HFFc6 (cell line): ENCODE measurements around the gene IGSF9. TPM values are rescaled to one million over a fixed set of nuclear protein-coding genes. Genes with fewer than 3 reads are reported as not detected.
A peak's percentile ranks its signal among the peaks of the same experiment; 100 is the strongest.

Source experiments
- DNase-seq: peaks from one replicate; pipeline ENCODE4 v3.0.0-alpha.2; 2018
- H3K27ac Mint-ChIP-seq: 2 replicates; pipeline ENCODE4 v1.8.0; 2020; ENCODE audit warnings: mild to moderate bottlenecking, mixed read lengths
- H3K27me3 Mint-ChIP-seq: 2 replicates; pipeline ENCODE4 v1.8.0; 2021; ENCODE audit warnings: mild to moderate bottlenecking, moderate library complexity, mixed read lengths; ENCODE audit not compliant: insufficient read depth
- H3K36me3 Mint-ChIP-seq: 2 replicates; pipeline ENCODE4 v1.8.0; 2021; ENCODE audit warnings: low read depth, mixed read lengths
- H3K4me1 Mint-ChIP-seq: 2 replicates; pipeline ENCODE4 v1.8.0; 2020; ENCODE audit warnings: low read depth, mixed read lengths
- H3K4me3 Mint-ChIP-seq: 2 replicates; pipeline ENCODE4 v1.8.0; 2020; ENCODE audit warnings: mild to moderate bottlenecking, moderate library complexity, mixed read lengths
- H3K9me3 Mint-ChIP-seq: 2 replicates; pipeline ENCODE4 v1.8.0; 2020; ENCODE audit warnings: mild to moderate bottlenecking, mixed read lengths
- total RNA-seq, 6 experiments: library from RNA; stranded (reverse); fragmentation: NEBNext Ultra II Directional; extraction: Animal tissue kit (Norgen Biotek cat#: 25700); gene quantifications; 2 replicates in 1 of 6; 3 replicates in 5 of 6; pipeline ENCODE4 v1.2.3, GENCODE V29; 2021
- TF ChIP-seq, protein P1 (sequence below): fragments of 200-600 bp; sonication (generic); IDR thresholded peaks from 2 replicates; pipeline ENCODE4 v1.5.0; 2021; ENCODE audit warnings: antibody characterized with exemption, mild to moderate bottlenecking

Gene IGSF9
- total RNA-seq, 6 experiments from 2014 or later = not detected

GRCh38 chr1:159920651-159921050 lies 24.8 kb downstream of the IGSF9 start:
- peak overlapping the region; percentile 70; the same call in 1 of the 2 replicates for H3K4me3 Mint-ChIP-seq
- peaks cover 66% of the 10 kb centered on the region for H3K36me3 Mint-ChIP-seq
- H3K4me1 Mint-ChIP-seq = peaks cover 86% of the 10 kb centered on the region
- H3K27me3 Mint-ChIP-seq = peaks cover 14% of the 10 kb centered on the region; the same call in 1 of the 2 replicates
- TF ChIP-seq, protein P1, sequence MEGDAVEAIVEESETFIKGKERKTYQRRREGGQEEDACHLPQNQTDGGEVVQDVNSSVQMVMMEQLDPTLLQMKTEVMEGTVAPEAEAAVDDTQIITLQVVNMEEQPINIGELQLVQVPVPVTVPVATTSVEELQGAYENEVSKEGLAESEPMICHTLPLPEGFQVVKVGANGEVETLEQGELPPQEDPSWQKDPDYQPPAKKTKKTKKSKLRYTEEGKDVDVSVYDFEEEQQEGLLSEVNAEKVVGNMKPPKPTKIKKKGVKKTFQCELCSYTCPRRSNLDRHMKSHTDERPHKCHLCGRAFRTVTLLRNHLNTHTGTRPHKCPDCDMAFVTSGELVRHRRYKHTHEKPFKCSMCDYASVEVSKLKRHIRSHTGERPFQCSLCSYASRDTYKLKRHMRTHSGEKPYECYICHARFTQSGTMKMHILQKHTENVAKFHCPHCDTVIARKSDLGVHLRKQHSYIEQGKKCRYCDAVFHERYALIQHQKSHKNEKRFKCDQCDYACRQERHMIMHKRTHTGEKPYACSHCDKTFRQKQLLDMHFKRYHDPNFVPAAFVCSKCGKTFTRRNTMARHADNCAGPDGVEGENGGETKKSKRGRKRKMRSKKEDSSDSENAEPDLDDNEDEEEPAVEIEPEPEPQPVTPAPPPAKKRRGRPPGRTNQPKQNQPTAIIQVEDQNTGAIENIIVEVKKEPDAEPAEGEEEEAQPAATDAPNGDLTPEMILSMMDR = no peak
- no peaks in the 10 kb centered on the region for H3K9me3 Mint-ChIP-seq
- H3K27ac Mint-ChIP-seq = peak overlapping the region; percentile 96; the same call in 1 of the 2 replicates
- DNase-seq = no peak

DNA sequence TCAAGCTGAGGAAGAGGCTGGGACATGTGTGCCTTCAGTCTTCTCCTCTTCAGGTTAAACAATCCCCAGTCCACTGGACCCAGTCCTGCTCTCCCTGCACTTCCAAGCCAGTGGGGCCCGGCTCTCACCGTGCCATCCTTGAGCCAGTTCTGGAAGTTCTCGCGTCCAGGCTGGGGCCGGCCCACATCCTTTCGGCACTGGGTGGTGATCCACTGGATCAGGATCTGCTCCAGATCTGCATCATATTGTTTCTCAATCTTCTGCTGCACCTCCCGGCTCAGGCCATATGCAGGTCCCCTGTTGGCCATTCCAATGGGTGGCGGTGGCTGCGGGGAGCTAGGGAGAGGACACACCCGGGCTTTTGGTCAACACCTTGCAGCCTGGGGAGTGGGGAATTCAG lies 25.2 kb downstream of the IGSF9 start:
- no peak overlapping the region for H3K4me3 Mint-ChIP-seq
- peak overlapping the region; percentile 94; the same call in 1 of the 2 replicates for H3K27ac Mint-ChIP-seq
- peaks cover 12% of the 10 kb centered on the region; the same call in 1 of the 2 replicates for H3K27me3 Mint-ChIP-seq
- H3K36me3 Mint-ChIP-seq = peaks cover 66% of the 10 kb centered on the region
- no peak for DNase-seq
- H3K4me1 Mint-ChIP-seq = peaks cover 88% of the 10 kb centered on the region
- TF ChIP-seq, protein P1 = no peak
- H3K9me3 Mint-ChIP-seq = no peaks in the 10 kb centered on the region

- no peak overlapping the region for H3K4me3 Mint-ChIP-seq
- H3K4me1 Mint-ChIP-seq = peaks cover 97% of the 10 kb centered on the region
- TF ChIP-seq, protein P1 = no peak
- peak overlapping the region; percentile 94 for H3K27ac Mint-ChIP-seq
- peaks cover 9% of the 10 kb centered on the region; the same call in 1 of the 2 replicates for H3K27me3 Mint-ChIP-seq
- peaks cover 64% of the 10 kb centered on the region for H3K36me3 Mint-ChIP-seq
- DNase-seq = no peak
- no peaks in the 10 kb centered on the region for H3K9me3 Mint-ChIP-seq
Observed at GRCh38 chr1:159919236-159919865, 26.1 kb downstream of the IGSF9 start.

- H3K36me3 Mint-ChIP-seq = peaks cover 66% of the 10 kb centered on the region
- no peaks in the 10 kb centered on the region for H3K9me3 Mint-ChIP-seq
- peak; percentile 44 for DNase-seq
- H3K27ac Mint-ChIP-seq = peak overlapping the region; percentile 94
- H3K4me3 Mint-ChIP-seq = peak overlapping the region; percentile 54
- TF ChIP-seq, protein P1 = no peak
- peaks cover 100% of the 10 kb centered on the region for H3K4me1 Mint-ChIP-seq
- H3K27me3 Mint-ChIP-seq = peaks cover 14% of the 10 kb centered on the region; the same call in 1 of the 2 replicates
Observed at GRCh38 chr1:159918352-159919200, 26.8 kb downstream of the IGSF9 start.

GRCh38 chr1:159917533-159918351 lies 27.7 kb downstream of the IGSF9 start:
- H3K4me1 Mint-ChIP-seq = peaks cover 100% of the 10 kb centered on the region

More at GRCh38 chr1:159917533-159918351, 27.7 kb downstream of the IGSF9 start:
- peak overlapping the region; percentile 54 for H3K4me3 Mint-ChIP-seq
- peaks cover 14% of the 10 kb centered on the region; the same call in 1 of the 2 replicates for H3K27me3 Mint-ChIP-seq
- DNase-seq = no peak
- TF ChIP-seq, protein P1 = no peak
- peaks cover 65% of the 10 kb centered on the region for H3K36me3 Mint-ChIP-seq
- H3K9me3 Mint-ChIP-seq = no peaks in the 10 kb centered on the region
- peak overlapping the region; percentile 94 for H3K27ac Mint-ChIP-seq
